ENCODE measurements around the gene CIDEA. TPM values are rescaled to one million over a fixed set of nuclear protein-coding genes. Genes with fewer than 3 reads are reported as not detected.

CIDEA gene
- total RNA-seq, 4 donors from 2014 or later = 17.5 to 72.2 (median 36.4) TPM

DNA sequence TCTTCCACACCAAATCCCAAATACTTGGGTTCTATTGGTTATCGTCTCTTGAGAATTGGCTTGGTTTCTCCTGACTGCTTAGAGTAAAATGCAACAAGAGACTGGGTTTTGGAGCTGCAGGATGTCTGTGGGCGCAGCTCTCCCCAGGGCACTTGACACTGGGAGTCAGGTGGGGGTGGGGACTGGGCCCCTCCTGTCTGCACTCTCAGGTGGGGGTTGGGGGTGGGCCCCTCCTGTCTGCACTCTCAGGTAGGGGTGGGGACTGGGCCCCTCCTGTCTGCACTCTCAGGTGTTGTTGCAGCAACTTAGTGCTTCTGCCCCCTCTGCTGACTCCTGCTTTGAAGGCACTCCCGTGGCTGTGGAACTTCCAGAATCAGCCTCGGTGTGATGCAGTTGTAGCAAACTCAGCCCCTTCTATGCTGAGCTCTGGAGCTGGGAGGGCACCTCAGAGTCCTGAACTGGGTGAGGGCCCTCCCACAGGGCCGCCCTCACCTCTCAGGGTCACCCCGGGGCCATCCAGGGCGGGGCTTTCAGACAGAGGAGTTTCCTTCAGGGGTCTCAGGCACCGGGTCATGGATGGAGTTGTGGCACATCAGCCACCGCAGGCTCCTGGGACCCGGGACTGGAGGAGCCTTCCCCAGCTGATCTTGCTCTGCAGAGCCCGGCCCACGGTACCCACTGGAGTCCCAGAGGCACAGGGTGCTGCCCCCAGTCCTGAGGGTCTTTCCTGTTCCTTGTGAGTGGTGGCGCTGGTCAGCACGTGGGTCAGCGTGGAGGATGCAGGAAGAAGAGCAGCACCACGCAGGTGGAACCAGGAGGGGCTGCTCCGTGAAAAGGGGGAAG, 22.9 kb upstream of the CIDEA start:
- Histone ChIP-seq H3K4me1 (no peaks in the 10 kb centered on the region), H3K27ac (no peak overlapping the region), H3K9me3 (no peaks in the 10 kb centered on the region), H3K36me3 (no peaks in the 10 kb centered on the region), H3K4me3 (no peak overlapping the region), H3K27me3 (peaks cover 4% of the 10 kb centered on the region)
- WGBS = 95% methylated on average over 10 of the region's 17 CpGs
- no peak for TF ChIP-seq POLR2A (IDR thresholded peaks at IDR 0.05)
- no peak for TF ChIP-seq POLR2AphosphoS5 (IDR thresholded peaks at IDR 0.05)
- no peak for TF ChIP-seq EP300 (IDR thresholded peaks at IDR 0.05)
- TF ChIP-seq, protein P1, sequence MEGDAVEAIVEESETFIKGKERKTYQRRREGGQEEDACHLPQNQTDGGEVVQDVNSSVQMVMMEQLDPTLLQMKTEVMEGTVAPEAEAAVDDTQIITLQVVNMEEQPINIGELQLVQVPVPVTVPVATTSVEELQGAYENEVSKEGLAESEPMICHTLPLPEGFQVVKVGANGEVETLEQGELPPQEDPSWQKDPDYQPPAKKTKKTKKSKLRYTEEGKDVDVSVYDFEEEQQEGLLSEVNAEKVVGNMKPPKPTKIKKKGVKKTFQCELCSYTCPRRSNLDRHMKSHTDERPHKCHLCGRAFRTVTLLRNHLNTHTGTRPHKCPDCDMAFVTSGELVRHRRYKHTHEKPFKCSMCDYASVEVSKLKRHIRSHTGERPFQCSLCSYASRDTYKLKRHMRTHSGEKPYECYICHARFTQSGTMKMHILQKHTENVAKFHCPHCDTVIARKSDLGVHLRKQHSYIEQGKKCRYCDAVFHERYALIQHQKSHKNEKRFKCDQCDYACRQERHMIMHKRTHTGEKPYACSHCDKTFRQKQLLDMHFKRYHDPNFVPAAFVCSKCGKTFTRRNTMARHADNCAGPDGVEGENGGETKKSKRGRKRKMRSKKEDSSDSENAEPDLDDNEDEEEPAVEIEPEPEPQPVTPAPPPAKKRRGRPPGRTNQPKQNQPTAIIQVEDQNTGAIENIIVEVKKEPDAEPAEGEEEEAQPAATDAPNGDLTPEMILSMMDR (IDR thresholded peaks at IDR 0.05) = no peak
- DNase-seq (ENCODE audit: low spot score in 2 of 2) = no peak

DNA sequence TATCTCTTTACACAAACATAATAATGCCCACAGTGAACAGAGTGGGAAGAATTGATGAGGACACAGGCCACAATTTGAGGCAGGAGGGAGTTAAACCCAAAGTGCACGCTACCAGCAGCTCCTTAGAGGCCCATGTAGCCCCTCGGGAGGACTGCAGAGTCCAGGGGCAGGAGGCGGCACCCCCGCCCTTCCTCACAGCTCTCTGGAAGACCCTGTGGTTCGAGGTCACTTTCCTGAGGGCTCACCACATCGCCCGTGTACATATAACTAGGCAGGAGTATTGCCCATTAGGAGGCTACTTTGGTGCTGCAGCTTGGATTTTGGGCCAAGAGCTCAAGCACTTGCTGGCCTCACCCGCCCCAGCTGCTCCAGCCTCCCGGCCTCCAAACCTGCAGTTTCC, 22.2 kb upstream of the CIDEA start:
- no peak overlapping the region for H3K27ac ChIP-seq
- no peaks in the 10 kb centered on the region for H3K36me3 ChIP-seq
- no peak overlapping the region for H3K4me3 ChIP-seq
- DNase-seq (ENCODE audit: low spot score in 2 of 2) = no peak
- TF ChIP-seq EP300 (IDR thresholded peaks at IDR 0.05) = no peak
- TF ChIP-seq POLR2A (IDR thresholded peaks at IDR 0.05) = no peak
- TF ChIP-seq POLR2AphosphoS5 (IDR thresholded peaks at IDR 0.05) = no peak
- TF ChIP-seq, protein P1 (IDR thresholded peaks at IDR 0.05) = no peak
- WGBS = 82% methylated on average over 9 of the region's 9 CpGs
- H3K9me3 ChIP-seq = no peaks in the 10 kb centered on the region
- H3K4me1 ChIP-seq = peaks cover 2% of the 10 kb centered on the region
- peaks cover 6% of the 10 kb centered on the region for H3K27me3 ChIP-seq

DNA sequence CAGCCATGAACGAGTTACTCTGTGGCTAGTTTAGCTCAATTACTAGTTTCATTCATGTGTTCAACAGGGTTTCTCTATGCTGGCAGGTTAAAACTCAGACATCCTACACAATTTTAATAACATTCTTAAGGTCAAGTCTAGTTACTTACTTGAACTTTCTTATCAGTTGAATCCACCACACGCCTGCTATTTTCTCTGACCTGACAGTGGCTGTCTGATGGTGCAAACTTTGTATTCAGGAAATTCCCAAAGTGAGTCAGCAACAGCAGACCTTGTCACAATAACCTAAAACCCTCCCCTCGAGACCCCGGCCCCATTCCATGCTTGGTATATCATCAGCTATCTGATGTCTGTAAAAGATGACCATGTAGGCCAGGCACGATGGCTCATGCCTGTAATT, 20.8 kb upstream of the CIDEA start:
- no peaks in the 10 kb centered on the region for H3K9me3 ChIP-seq
- peaks cover 6% of the 10 kb centered on the region for H3K4me1 ChIP-seq
- H3K4me3 ChIP-seq = no peak overlapping the region
- H3K27me3 ChIP-seq = peaks cover 6% of the 10 kb centered on the region
- no peaks in the 10 kb centered on the region for H3K36me3 ChIP-seq
- no peak overlapping the region for H3K27ac ChIP-seq
- WGBS = 67% methylated on average over 5 of the region's 5 CpGs
- TF ChIP-seq POLR2AphosphoS5 (IDR thresholded peaks at IDR 0.05) = no peak
- TF ChIP-seq, protein P1 (IDR thresholded peaks at IDR 0.05) = no peak
- TF ChIP-seq EP300 (IDR thresholded peaks at IDR 0.05) = no peak
- TF ChIP-seq POLR2A (IDR thresholded peaks at IDR 0.05) = no peak
- DNase-seq (ENCODE audit: low spot score in 2 of 2) = no peak

DNA sequence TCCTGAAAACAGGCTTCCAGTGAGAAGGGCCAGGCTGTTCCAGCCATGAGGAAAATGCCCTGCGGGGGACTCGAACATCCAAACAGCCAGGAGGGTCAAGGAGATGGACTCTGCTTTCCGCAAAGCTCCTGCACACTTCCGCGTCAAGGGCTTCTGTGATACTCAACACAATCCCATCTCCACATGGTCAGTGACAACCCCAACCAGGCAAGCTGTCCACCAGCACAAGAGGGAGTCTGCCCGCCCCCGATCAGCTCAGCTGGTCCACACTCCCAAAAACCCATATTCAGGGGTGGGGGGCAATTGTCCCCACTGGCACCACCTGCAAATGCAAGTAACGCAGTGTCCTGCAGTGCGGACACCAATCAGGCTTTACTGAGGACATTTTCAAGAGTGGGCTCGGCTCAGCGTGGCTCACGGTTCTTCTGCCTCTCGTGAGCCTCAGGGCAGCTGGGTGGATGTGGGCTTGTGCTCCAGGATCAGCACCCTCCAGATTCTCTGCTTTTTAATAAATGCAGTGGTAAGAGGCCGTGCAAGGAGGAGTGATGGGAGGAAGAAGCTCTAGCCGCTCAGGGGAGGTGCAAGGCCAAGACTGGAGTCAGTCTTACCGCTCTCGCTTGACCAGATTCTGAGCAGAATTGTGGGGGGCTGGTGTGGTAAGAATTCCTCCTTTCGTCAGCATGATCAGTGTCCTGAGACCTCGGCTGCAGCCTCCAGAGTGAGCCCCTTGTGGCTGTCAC, 19.5 kb upstream of the CIDEA start:
- H3K27me3 ChIP-seq = peaks cover 6% of the 10 kb centered on the region
- TF ChIP-seq EP300 (IDR thresholded peaks at IDR 0.05) = no peak
- TF ChIP-seq, protein P1 (IDR thresholded peaks at IDR 0.05) = no peak
- no peak overlapping the region for H3K4me3 ChIP-seq
- DNase-seq (ENCODE audit: low spot score in 2 of 2) = no peak
- no peak overlapping the region for H3K27ac ChIP-seq
- H3K36me3 ChIP-seq = no peaks in the 10 kb centered on the region
- H3K9me3 ChIP-seq = no peaks in the 10 kb centered on the region
- WGBS = 92% methylated on average over 17 of the region's 19 CpGs
- H3K4me1 ChIP-seq = peaks cover 6% of the 10 kb centered on the region

DNA sequence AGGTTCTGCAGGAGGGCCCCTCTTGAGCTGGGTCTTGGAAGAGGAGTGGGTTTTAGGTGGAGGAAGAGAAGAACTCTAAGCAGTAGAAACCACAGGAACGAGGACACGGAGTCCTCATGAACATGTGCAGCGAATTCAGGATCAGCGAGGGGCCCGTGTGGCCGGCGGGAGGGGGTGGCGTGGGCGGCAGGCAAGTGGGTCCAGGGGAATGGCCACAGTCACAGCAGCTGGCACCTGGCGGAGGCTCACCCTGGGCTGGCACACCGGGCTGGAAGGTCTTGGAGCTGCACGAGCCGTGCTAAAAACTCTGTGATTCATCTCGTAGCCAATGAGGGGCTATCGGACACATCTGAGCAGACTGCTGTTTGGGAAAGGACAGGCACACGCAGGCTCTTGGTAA, 18.0 kb upstream of the CIDEA start:
- peaks cover 6% of the 10 kb centered on the region for H3K4me1 ChIP-seq
- H3K36me3 ChIP-seq = no peaks in the 10 kb centered on the region
- H3K4me3 ChIP-seq = no peak overlapping the region
- no peak for TF ChIP-seq POLR2A (IDR thresholded peaks at IDR 0.05)
- TF ChIP-seq POLR2AphosphoS5 (IDR thresholded peaks at IDR 0.05) = no peak
- no peak for TF ChIP-seq EP300 (IDR thresholded peaks at IDR 0.05)
- TF ChIP-seq, protein P1 (IDR thresholded peaks at IDR 0.05) = no peak
- H3K9me3 ChIP-seq = no peaks in the 10 kb centered on the region
- H3K27me3 ChIP-seq = peaks cover 6% of the 10 kb centered on the region
- DNase-seq (ENCODE audit: low spot score in 2 of 2) = no peak
- WGBS = 95% methylated on average over 16 of the region's 16 CpGs
- H3K27ac ChIP-seq = no peak overlapping the region
